H1 (cell line): Measurements from ENCODE around the gene C12orf75. TPM values are rescaled to one million over a fixed set of nuclear protein-coding genes. Genes with fewer than 3 reads are reported as not detected.

Experiments
- CTCF ChIA-PET: fragments of 300-600 bp; sonication (Branson Sonifier 250); formaldehyde crosslinking; loops from one replicate; lab custom pipeline; 2021; ENCODE audit not compliant: partially characterized antibody; lab: Charles Lee
- POLR2A ChIA-PET: fragments of 300-600 bp; sonication (Branson Sonifier 250); formaldehyde crosslinking; loops from one replicate; lab custom pipeline; 2021; ENCODE audit warnings: inconsistent platforms; ENCODE audit not compliant: partially characterized antibody; lab: Charles Lee
- DNase-seq, 2 experiments: peaks; one replicate each; pipeline versions ENCODE4 v3.0.0 to v3.0.0-alpha.2; 2010 to 2022; ENCODE audit warnings: low spot score in 2 of 2, low read depth in 1 of 2, mixed read lengths in 1 of 2
- FAIRE-seq: peaks from 2 replicates; lab custom pipeline; 2011; peaks lifted over from hg19 to GRCh38; lab: Jason Lieb, UNC
- H2AFZ ChIP-seq: 2 replicates; pipeline ENCODE4 v1.8.1; 2012; ENCODE audit warnings: low read length, inconsistent platforms
- H2AK5ac ChIP-seq: 2 replicates; pipeline ENCODE4 v1.6.1; 2013; ENCODE audit warnings: low read depth, low read length
- H2BK120ac ChIP-seq: replicated peaks from 2 replicates; pipeline ENCODE3; 2013; ENCODE audit warnings: low read depth, low read length, inconsistent platforms
- H2BK12ac ChIP-seq: 2 replicates; pipeline ENCODE4 v1.6.1; 2013; ENCODE audit warnings: low read depth, low read length
- H2BK15ac ChIP-seq: 2 replicates; pipeline ENCODE4 v1.6.1; 2013; ENCODE audit warnings: low read length
- H2BK20ac ChIP-seq: 2 replicates; pipeline ENCODE4 v1.6.1; 2013; ENCODE audit warnings: low read length
- H2BK5ac ChIP-seq: 2 replicates; pipeline ENCODE4 v1.6.1; 2013; ENCODE audit warnings: low read depth, low read length
- H3K14ac ChIP-seq: 2 replicates; pipeline ENCODE4 v1.6.1; 2013; ENCODE audit warnings: inconsistent platforms; ENCODE audit not compliant: insufficient read length
- H3K18ac ChIP-seq: 2 replicates; pipeline ENCODE4 v1.6.1; 2013; ENCODE audit warnings: low read length; ENCODE audit errors: extremely low read depth
- H3K23ac ChIP-seq: 2 replicates; pipeline ENCODE4 v1.6.1; 2013; ENCODE audit warnings: inconsistent platforms; ENCODE audit not compliant: insufficient read length
- H3K23me2 ChIP-seq: 2 replicates; pipeline ENCODE4 v1.6.1; 2013; ENCODE audit warnings: low read depth, low read length
- H3K27ac ChIP-seq: 2 replicates; pipeline ENCODE4 v1.6.1; 2011; ENCODE audit warnings: low read depth, low read length, inconsistent platforms
- H3K27me3 ChIP-seq, 4 experiments: replicated peaks in 1 of 4; 1 replicate in 1 of 4; 2 replicates in 3 of 4; pipeline versions ENCODE4 v1.6.1 to v1.8.1; 2011 to 2013; ENCODE audit warnings: low read length in 3 of 4, mild to moderate bottlenecking in 3 of 4, inconsistent platforms in 2 of 4, mixed read lengths in 2 of 4, moderate library complexity in 1 of 4; ENCODE audit not compliant: control insufficient read depth in 3 of 4, insufficient read depth in 3 of 4; ENCODE audit errors: extremely low read depth in 1 of 4
- H3K36me3 ChIP-seq, 4 experiments: 2 replicates each; pipeline versions ENCODE4 v1.6.1 to v1.8.1; 2011 to 2013; ENCODE audit warnings: mild to moderate bottlenecking in 4 of 4, low read length in 3 of 4, moderate library complexity in 2 of 4, control low read depth in 1 of 4, inconsistent platforms in 1 of 4; ENCODE audit not compliant: insufficient read depth in 4 of 4, control insufficient read depth in 2 of 4
- H3K4ac ChIP-seq: replicated peaks from 2 replicates; pipeline ENCODE3; 2013; ENCODE audit warnings: low read length, low read depth, mixed read lengths, inconsistent platforms; ENCODE audit not compliant: insufficient read length
- H3K4me1 ChIP-seq, 4 experiments: replicated peaks in 1 of 4; 1 replicate in 1 of 4; 2 replicates in 3 of 4; pipeline versions ENCODE4 v1.6.1 to v1.8.1; 2011 to 2013; ENCODE audit warnings: low read length in 3 of 4, inconsistent platforms in 2 of 4, mixed read lengths in 1 of 4; ENCODE audit not compliant: insufficient read depth in 4 of 4, control insufficient read depth in 3 of 4
- H3K4me2 ChIP-seq, 2 experiments: 2 replicates each; pipeline versions ENCODE4 v1.6.1 to v1.8.1; 2011 to 2013; ENCODE audit warnings: low read depth in 2 of 2, low read length in 2 of 2, control low read depth in 1 of 2, inconsistent platforms in 1 of 2, mild to moderate bottlenecking in 1 of 2; ENCODE audit not compliant: insufficient read depth in 1 of 2
- H3K4me3 ChIP-seq, 4 experiments: fragments of 200-600, 300-600 bp in 1 of 4; sonication (generic), shearing (Covaris generic), sonication (Bioruptor Twin) in 1 of 4; 2 replicates each; pipeline versions ENCODE4 v1.5.1 to v1.8.1; 2011 to 2016; ENCODE audit warnings: low read length in 4 of 4, low read depth in 3 of 4, control low read depth in 2 of 4, inconsistent platforms in 2 of 4, mild to moderate bottlenecking in 2 of 4, mixed read lengths in 1 of 4, moderate library complexity in 1 of 4; ENCODE audit not compliant: insufficient read depth in 2 of 4; ENCODE audit errors: extremely low read depth in 1 of 4
- H3K56ac ChIP-seq: replicated peaks from 2 replicates; pipeline ENCODE3; 2013; ENCODE audit warnings: low read depth, mild to moderate bottlenecking, mixed read lengths, low read length, inconsistent platforms; ENCODE audit not compliant: insufficient read length
- H3K79me1 ChIP-seq: 2 replicates; pipeline ENCODE4 v1.6.1; 2013; ENCODE audit warnings: low read depth, low read length, control low read depth
- H3K79me2 ChIP-seq, 2 experiments: 2 replicates each; pipeline versions ENCODE4 v1.6.1 to v1.8.1; 2012 to 2013; ENCODE audit warnings: low read length in 2 of 2, mild to moderate bottlenecking in 2 of 2, inconsistent platforms in 1 of 2; ENCODE audit not compliant: insufficient read depth in 2 of 2, control insufficient read depth in 1 of 2
- H3K9ac ChIP-seq, 4 experiments: replicated peaks in 1 of 4; 1 replicate in 1 of 4; 2 replicates in 3 of 4; pipeline versions ENCODE4 v1.6.1 to v1.8.1; 2011 to 2013; ENCODE audit warnings: low read depth in 3 of 4, low read length in 3 of 4, control low read depth in 2 of 4, mild to moderate bottlenecking in 2 of 4, moderate library complexity in 2 of 4, inconsistent platforms in 1 of 4; ENCODE audit errors: extremely low read depth in 1 of 4
- H3K9me3 ChIP-seq, 2 experiments: 2 replicates each; pipeline versions ENCODE4 v1.6.1 to v1.8.1; 2012 to 2013; ENCODE audit warnings: mild to moderate bottlenecking in 2 of 2, moderate library complexity in 2 of 2, control low read depth in 1 of 2, inconsistent platforms in 1 of 2, low read depth in 1 of 2, low read length in 1 of 2, mixed read lengths in 1 of 2; ENCODE audit not compliant: insufficient read depth in 2 of 2
- H4K20me1 ChIP-seq, 2 experiments: replicated peaks in 1 of 2; 2 replicates each; pipeline versions ENCODE3 to v1.8.1; 2011 to 2013; ENCODE audit warnings: inconsistent platforms in 2 of 2, low read length in 2 of 2, mild to moderate bottlenecking in 1 of 2; ENCODE audit not compliant: insufficient read depth in 2 of 2, control insufficient read depth in 1 of 2
- H4K5ac ChIP-seq: 2 replicates; pipeline ENCODE4 v1.6.1; 2013; ENCODE audit warnings: low read length, low read depth, mixed read lengths, inconsistent platforms; ENCODE audit not compliant: insufficient read length
- H4K8ac ChIP-seq: 2 replicates; pipeline ENCODE4 v1.8.0; 2013; ENCODE audit warnings: mild to moderate bottlenecking, moderate library complexity, low read length, inconsistent platforms; ENCODE audit not compliant: insufficient read depth; ENCODE audit errors: extremely low read depth
- H4K91ac ChIP-seq: replicated peaks from 2 replicates; pipeline ENCODE3; 2013; ENCODE audit warnings: low read length, mixed read lengths, inconsistent platforms; ENCODE audit not compliant: insufficient read length
- CREB1 ChIP-seq: IDR thresholded peaks from 2 replicates; pipeline ENCODE4 v1.6.1; 2012; ENCODE audit warnings: inconsistent platforms
- CTBP2 ChIP-seq: IDR thresholded peaks from 2 replicates; pipeline ENCODE4 v1.7.0; 2011; ENCODE audit warnings: borderline replicate concordance, mild to moderate bottlenecking, moderate library complexity, mixed read lengths, low read length; ENCODE audit not compliant: insufficient read depth, insufficient read length
- HDAC6 ChIP-seq: IDR thresholded peaks from one replicate; pipeline ENCODE4 v1.7.1; 2012; ENCODE audit warnings: low read depth, mild to moderate bottlenecking, inconsistent platforms, low read length, moderate library complexity
- JUN ChIP-seq: IDR thresholded peaks from 2 replicates; pipeline ENCODE4 v1.6.1; 2011; ENCODE audit warnings: low read depth, mild to moderate bottlenecking, improper control_type of control experiment, low read length
- MAFK ChIP-seq: IDR thresholded peaks from 2 replicates; pipeline ENCODE4 v1.6.1; 2012; ENCODE audit warnings: low read depth, mild to moderate bottlenecking, improper control_type of control experiment, low read length
- POU5F1 ChIP-seq: IDR thresholded peaks from 2 replicates; pipeline ENCODE4 v1.6.1; 2011; ENCODE audit warnings: low read depth, mild to moderate bottlenecking, low read length, moderate library complexity
- RAD21 ChIP-seq, 2 experiments: IDR thresholded peaks in 1 of 2; conservative IDR thresholded peaks in 1 of 2; 2 replicates each; pipeline ENCODE4 v1.6.1; 2011; ENCODE audit warnings: low read depth in 2 of 2, low read length in 2 of 2, improper control_type of control experiment in 1 of 2, inconsistent platforms in 1 of 2, mild to moderate bottlenecking in 1 of 2, moderate library complexity in 1 of 2
- SAP30 ChIP-seq: fragments of 300-600 bp; sonication (generic); IDR thresholded peaks from 2 replicates; pipeline ENCODE4 v1.7.1; 2012; ENCODE audit warnings: low read length, moderate library complexity, mild to moderate bottlenecking, inconsistent platforms; ENCODE audit not compliant: insufficient read depth, insufficient replicate concordance
- SP1 ChIP-seq: IDR thresholded peaks from 2 replicates; pipeline ENCODE4 v1.6.1; 2011; ENCODE audit warnings: low read depth, low read length
- SP2 ChIP-seq: IDR thresholded peaks from 2 replicates; pipeline ENCODE4 v1.6.1; 2012; ENCODE audit warnings: mild to moderate bottlenecking, low read length, inconsistent platforms
- SP4 ChIP-seq: IDR thresholded peaks from 2 replicates; pipeline ENCODE4 v1.6.1; 2012; ENCODE audit warnings: low read length, inconsistent platforms
- SRF ChIP-seq: IDR thresholded peaks from 2 replicates; pipeline ENCODE4 v1.6.1; 2011; ENCODE audit warnings: mild to moderate bottlenecking, low read depth, low read length, moderate library complexity
- WGBS, 2 experiments: shearing (Covaris generic) in 1 of 2; methylation state at CpG; one replicate each; pipeline versions ENCODE4 v1.1.6 to v1.1.7; 2013 to 2015; ENCODE audit warnings: low lambda C conversion rate in 2 of 2, mixed read lengths in 2 of 2, inconsistent platforms in 1 of 2, low coverage in 1 of 2, missing lambda C conversion rate in 1 of 2; ENCODE audit not compliant: insufficient replicate concordance in 2 of 2, insufficient coverage in 1 of 2, insufficient read length in 1 of 2; ENCODE audit errors: extremely low coverage in 1 of 2, missing lambda C conversion rate in 1 of 2; 5-methylcytosine and 5-hydroxymethylcytosine counted together
- polyA plus RNA-seq, 7 experiments: library from polyadenylated mRNA; depleted of rRNA in 3 of 7; stranded (reverse) in 5 of 7; unstranded in 2 of 7; fragments of >200 nt in 5 of 7; fragments of 200-250 nt in 2 of 7; gene quantifications; 1 replicate in 5 of 7; 2 replicates in 1 of 7; 4 replicates in 1 of 7; pipeline versions ENCODE4 v1.2.1 to v1.2.3, GENCODE V29; 2011 to 2013; ENCODE audit warnings: missing spikeins in 2 of 7, mixed read lengths in 2 of 7
- total RNA-seq: library from RNA; stranded (reverse); fragmentation: NEBNext Ultra II Directional; extraction: Animal tissue kit (Norgen Biotek cat#: 25700); gene quantifications from 2 replicates; pipeline ENCODE4 v1.2.1, GENCODE V29; 2021
- TF ChIP-seq, protein P1 (sequence below): IDR thresholded peaks from 2 replicates; pipeline ENCODE4 v1.6.1; 2012; ENCODE audit warnings: inconsistent platforms

C12orf75 gene
- total and polyA plus RNA-seq, 2 of the 8 experiments (the other 6 are each of a cell fraction or from before 2014, with no cell fraction given), result 26.4 to 41.2 TPM

DNA sequence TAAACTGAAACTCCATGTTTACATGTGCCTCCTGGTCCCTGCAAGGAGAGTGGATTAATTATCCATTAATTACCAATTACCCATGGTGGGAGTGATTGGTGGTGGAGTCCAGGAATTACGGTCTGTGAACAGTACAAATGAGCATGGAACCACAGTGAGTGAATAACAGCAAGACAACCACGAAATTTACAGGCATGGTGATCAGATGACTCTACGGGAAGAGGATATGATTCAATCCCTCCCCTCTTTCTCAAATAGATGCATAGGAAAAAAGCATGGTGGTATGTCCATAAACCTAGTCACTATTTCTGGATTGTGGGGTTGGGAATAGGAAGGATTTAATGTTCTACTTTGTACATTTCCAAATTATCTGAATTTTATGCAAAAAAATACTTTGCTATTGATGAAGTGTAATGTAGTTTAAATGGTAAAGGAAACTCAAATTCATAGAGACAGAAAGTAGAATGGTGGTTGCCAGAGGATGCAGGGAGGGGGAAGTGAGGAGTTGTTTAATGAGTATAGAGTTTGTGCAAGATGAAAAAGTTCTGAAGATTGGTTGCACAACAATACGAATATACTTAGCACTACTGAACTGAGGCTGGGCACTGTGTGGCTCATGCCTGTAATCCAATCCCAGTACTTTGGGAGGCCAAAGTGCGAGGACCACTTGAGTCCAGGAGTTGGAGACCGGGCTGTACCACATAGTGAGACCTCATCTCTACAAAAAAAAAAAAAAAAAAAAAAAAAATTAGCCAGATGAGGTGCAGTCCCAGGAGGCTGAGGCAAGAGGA is 41.2 kb upstream of the C12orf75 start:
- Histone ChIP-seq H3K9me3 (no peaks in the 10 kb centered on the region), H2BK120ac (no peak overlapping the region), H3K79me2 (no peaks in the 10 kb centered on the region), H3K56ac (no peak overlapping the region), H2BK12ac (no peak overlapping the region), H3K14ac (no peak overlapping the region), H3K27me3 (no peaks in the 10 kb centered on the region), H3K9ac (no peak overlapping the region), H4K5ac (no peak overlapping the region), H3K4me1 (no peaks in the 10 kb centered on the region), H3K23me2 (no peaks in the 10 kb centered on the region), H2BK20ac (no peak overlapping the region), H3K79me1 (no peaks in the 10 kb centered on the region), H3K18ac (no peak overlapping the region), H3K4me2 (no peak overlapping the region), H3K4ac (no peak overlapping the region), H4K20me1 (no peaks in the 10 kb centered on the region), H3K36me3 (no peaks in the 10 kb centered on the region), H2BK15ac (no peak overlapping the region), H3K23ac (no peak overlapping the region), H2BK5ac (no peak overlapping the region), H3K27ac (no peak overlapping the region), H4K8ac (no peak overlapping the region), H4K91ac (no peak overlapping the region), H2AFZ (no peak overlapping the region), H2AK5ac (no peak overlapping the region), H3K4me3 (no peak overlapping the region)
- no peak for DNase-seq
- ChIA-PET CTCF (interaction anchor here (1.9 kb wide), 1 partner anchor 11 kb away, joined by 6 read pairs; no protein-coding TSS in a partner anchor), POLR2A (no interaction called here)
- WGBS, 2 experiments, result 83% methylated on average over 6 of the region's 6 CpGs; no CpG with 5 or more reads in 1 of the 2 experiments
- no peak for FAIRE-seq
- TF ChIP-seq MAFK, result no peak
- no peak for TF ChIP-seq SP4
- TF ChIP-seq SP2, result no peak
- TF ChIP-seq CTBP2, result no peak
- no peak for TF ChIP-seq POU5F1
- no peak for TF ChIP-seq JUN
- TF ChIP-seq HDAC6, result no peak
- TF ChIP-seq RAD21 (IDR thresholded peaks at IDR 0.05 in 1 of 2, conservative IDR thresholded peaks at IDR 0.05 in 1 of 2; ENCODE audit: low read depth in 2 of 2, low read length in 2 of 2), result no peak
- TF ChIP-seq SRF, result no peak
- TF ChIP-seq, protein P1, sequence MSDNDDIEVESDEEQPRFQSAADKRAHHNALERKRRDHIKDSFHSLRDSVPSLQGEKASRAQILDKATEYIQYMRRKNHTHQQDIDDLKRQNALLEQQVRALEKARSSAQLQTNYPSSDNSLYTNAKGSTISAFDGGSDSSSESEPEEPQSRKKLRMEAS, result no peak
- TF ChIP-seq SP1, result no peak
- TF ChIP-seq CREB1, result no peak
- no peak for TF ChIP-seq SAP30
